Posterior vena cava (tissue), 2 donors: Measurements from ENCODE around the gene NSD1. TPM values are rescaled to one million over a fixed set of nuclear protein-coding genes. Genes with fewer than 3 reads are reported as not detected.
A peak's percentile ranks its signal among the peaks of the same experiment; 100 is the strongest.

Experiments used
- DNase-seq: peaks from one replicate; pipeline ENCODE4 v3.0.0-alpha.2; 2020; ENCODE audit warnings: low spot score
- intact Hi-C, 2 donors: fragments of 100-400 bp; cut with DNase I; formaldehyde crosslinking; loops; one replicate each; pipeline versions ENCODE4 v1.14.1 to v1.14.2; 2022 to 2023
- total RNA-seq, 2 donors: library from RNA; stranded (reverse); fragmentation: NEBNext Ultra II Directional; extraction: Animal tissue kit (Norgen Biotek cat#: 25700); gene quantifications; one replicate each; pipeline ENCODE4 v1.2.1, GENCODE V29; 2021
- donor health status: DM: yes; HTN: yes; CAD: no.
- donor health status: DM: yes; HTN: yes; CAD: no.

NSD1 gene
- total RNA-seq, 2 donors from 2014 or later = 60.5 to 67.6 TPM

GRCh38 chr5:177095088-177095669, 38.4 kb upstream of the NSD1 start:
- intact Hi-C loops = no loop called here
- DNase-seq = no peak

GRCh38 chr5:177096162-177097015, 37.2 kb upstream of the NSD1 start:
- intact Hi-C loops = no loop called here
- DNase-seq = no peak

DNA sequence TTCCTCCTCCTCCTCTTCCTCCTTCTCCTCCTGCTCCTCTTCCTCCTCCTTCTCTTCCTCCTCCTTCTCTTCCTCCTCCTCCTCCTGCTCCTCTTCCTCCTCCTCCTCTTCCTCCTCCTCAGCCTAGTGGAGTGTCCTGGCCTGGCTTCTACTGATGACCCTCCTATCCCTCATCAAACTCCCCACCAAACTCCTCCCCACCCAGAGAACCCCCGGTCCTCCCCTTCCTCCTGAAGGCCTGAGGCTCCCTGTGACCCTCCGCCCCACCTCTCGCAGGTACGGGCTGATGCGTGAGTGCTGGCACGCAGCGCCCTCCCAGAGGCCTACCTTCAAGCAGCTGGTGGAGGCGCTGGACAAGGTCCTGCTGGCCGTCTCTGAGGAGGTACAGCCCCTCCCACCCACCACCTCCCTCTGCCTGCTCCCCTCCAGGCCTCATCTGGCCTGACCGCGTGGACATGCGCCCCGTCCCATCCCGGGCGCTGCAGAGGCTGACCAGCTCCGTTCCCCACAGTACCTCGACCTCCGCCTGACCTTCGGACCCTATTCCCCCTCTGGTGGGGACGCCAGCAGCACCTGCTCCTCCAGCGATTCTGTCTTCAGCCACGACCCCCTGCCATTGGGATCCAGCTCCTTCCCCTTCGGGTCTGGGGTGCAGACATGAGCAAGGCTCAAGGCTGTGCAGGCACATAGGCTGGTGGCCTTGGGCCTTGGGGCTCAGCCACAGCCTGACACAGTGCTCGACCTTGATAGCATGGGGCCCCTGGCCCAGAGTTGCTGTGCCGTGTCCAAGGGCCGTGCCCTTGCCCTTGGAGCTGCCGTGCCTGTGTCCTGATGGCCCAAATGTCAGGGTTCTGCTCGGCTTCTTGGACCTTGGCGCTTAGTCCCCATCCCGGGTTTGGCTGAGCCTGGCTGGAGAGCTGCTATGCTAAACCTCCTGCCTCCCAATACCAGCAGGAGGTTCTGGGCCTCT, 36.3 kb upstream of the NSD1 start:
- intact Hi-C loops = no loop called here
- no peak for DNase-seq

DNA sequence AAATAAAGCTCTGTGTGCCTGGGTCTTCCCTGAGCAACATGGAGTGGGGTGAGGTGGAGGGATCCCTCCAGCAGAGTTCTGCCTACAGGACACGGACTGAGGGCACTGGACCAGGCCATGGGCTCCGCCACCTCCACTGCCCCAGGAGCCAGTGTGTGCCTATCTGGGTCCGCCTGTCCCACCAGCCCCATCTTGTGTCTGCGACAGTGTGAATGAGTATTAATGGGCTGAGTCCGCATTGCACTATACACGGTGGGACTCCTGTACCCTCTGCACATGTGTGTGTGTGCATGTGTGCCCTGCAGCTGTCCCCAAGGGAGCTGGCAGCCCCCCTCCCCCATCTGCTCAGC, 35.5 kb upstream of the NSD1 start:
- intact Hi-C loops = no loop called here
- DNase-seq = no peak

DNA sequence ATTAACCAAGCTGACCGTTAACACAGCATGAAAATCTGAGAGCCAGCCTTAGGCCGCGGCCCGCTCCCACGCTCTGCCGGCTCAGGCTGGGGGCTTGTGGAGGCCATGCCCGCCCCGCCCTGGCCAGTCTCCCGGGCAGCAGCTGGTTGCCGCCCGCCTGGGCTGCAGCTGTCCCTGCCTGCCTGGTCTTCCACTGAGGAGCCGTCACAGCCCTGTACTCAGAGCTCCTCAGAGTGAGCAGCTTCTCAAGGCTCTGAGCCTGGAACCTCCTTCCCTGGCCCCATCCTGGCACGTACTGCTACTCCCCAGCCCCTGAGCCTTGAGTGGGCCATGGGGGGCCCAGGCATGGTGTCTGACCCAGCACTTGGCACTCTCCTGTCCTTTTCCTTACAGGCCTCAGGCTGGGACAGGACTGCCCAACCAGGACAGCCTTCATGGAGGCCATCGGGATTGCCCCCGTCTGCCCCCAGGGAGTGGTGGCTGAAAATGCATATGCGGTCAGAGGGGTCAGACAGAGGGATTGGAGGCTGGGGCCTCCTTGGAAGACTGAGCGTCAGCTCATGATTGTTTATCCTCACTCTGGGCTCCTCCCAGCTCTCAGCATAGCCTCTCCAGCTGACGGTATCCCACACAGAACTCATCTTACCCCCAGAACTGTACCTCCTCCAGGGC, 35.0 kb upstream of the NSD1 start:
- intact Hi-C loops = no loop called here
- DNase-seq = no peak

GRCh38 chr5:177099422-177100093, 34.0 kb upstream of the NSD1 start:
- DNase-seq = no peak
- intact Hi-C loops = no loop called here

DNA sequence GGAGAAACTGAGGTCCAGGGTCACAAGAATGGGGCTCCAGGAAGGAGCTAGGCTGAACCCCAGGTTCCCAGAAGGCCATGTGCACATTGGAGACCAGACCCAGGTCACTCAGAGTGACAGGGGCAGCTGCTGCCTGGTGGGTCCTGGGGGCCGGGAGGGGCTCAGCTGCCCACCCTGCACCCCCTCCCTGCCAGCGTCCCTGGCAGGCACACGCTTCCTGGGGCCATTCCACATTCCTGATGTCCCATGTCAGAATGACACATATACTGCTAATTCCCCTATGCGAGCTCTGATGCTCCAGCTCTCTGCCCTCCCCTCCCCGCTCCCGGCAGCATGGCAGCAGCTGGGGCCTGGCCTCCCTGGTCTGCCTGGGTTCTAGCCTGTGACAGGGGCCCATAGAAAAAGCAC, 32.9 kb upstream of the NSD1 start:
- no peak for DNase-seq
- intact Hi-C loops = no loop called here

GRCh38 chr5:177103523-177104253, 29.9 kb upstream of the NSD1 start:
- intact Hi-C loops = no loop called here
- no peak for DNase-seq

GRCh38 chr5:177105691-177106476, 27.7 kb upstream of the NSD1 start:
- intact Hi-C loops = no loop called here

GRCh38 chr5:177107159-177107558, 26.4 kb upstream of the NSD1 start:
- intact Hi-C loops = no loop called here
- DNase-seq = no peak

More at GRCh38 chr5:177105691-177106476, 27.7 kb upstream of the NSD1 start:
- no peak for DNase-seq

DNA sequence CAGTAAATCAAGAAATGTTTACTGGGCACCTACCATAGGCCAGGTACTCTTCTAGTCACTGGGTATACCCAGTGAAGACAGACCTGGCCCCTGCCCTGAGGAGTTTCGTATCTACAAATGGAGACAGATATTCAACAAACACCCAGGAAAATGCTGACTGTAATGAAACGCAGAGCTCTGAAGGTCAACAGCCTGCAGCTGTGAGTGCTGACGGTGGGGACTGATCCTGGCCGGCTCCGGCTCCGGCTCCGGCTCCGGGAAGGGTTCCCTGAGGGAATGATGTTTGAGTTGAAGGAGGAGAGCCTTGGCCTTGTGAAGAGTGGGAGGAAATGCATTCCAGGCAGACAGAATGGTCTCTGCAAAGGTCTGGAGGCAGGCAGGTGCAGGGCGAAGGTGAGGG, 23.8 kb upstream of the NSD1 start:
- intact Hi-C loops = loop anchor here in 1 of 2 donors (10.0 kb wide), 1 partner anchor 125 kb away; no protein-coding TSS in a partner anchor
- DNase-seq = no peak

DNA sequence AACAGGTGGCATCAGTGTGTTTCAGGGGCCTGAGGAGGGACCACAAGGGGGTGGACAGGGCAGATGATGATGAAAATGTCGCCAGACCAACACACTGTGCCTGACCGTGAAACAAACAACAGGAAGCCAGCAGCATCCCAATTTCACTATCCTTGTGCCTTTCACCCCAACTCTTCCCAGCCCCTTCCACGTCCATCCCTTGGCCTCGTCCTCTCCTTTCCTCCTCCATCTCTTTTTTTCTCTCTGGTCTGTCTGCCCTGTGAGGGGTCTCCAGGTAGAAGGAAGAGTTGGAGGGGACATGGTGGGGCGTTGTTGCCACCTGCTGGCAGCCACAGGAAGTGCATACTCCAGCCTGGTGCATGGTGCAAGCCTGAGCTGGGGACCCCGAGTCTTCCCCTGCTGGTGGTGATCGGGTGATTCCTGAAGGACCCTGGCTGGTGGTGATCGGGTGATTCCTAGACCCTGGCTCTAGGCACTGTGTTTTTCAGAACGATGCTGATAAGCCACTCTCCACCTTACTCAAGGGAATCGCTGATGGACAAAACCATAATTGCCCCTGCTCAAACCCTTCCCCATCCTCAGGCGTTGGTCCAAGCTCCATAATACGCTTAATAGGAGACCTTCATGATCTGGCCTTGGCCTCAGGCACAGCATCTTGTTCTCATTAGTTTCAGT, 21.7 kb upstream of the NSD1 start:
- intact Hi-C loops = loop anchor here in 1 of 2 donors (10.0 kb wide), 1 partner anchor 123 kb away; no protein-coding TSS in a partner anchor
- no peak for DNase-seq

DNA sequence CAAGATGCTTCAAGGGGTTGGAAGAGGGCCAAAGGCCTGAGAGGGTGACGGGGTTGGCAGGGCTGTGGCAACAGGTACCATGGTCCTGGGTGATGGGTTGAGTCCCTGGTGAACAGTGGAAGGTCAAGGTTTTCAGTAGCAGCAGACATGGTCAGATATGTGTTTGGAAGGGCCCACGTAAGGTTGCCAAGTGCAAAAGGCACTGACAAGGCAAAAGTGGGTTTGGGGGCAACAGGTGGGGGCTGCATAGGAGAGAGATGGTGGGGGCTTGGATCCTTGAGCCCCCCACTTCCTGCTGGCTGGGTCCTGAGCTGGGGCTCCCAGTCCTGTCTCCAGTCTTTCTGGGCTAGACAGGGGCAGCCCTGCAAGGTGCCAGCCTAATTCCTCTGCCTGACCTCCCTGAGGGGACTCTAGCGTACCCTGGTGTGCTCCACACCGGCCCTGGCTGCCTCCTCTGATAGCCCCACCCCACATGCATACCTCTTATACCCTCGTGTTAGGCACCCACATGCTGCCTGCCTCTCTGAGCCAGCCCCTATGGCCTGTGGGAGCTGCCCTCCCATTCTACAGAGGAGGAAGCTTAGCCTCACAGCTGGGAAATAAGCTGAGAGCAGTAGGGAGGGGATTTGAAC, 20.9 kb upstream of the NSD1 start:
- intact Hi-C loops = loop anchor here in 1 of 2 donors (10.0 kb wide), 1 partner anchor 122 kb away; no protein-coding TSS in a partner anchor
- DNase-seq = no peak

DNA sequence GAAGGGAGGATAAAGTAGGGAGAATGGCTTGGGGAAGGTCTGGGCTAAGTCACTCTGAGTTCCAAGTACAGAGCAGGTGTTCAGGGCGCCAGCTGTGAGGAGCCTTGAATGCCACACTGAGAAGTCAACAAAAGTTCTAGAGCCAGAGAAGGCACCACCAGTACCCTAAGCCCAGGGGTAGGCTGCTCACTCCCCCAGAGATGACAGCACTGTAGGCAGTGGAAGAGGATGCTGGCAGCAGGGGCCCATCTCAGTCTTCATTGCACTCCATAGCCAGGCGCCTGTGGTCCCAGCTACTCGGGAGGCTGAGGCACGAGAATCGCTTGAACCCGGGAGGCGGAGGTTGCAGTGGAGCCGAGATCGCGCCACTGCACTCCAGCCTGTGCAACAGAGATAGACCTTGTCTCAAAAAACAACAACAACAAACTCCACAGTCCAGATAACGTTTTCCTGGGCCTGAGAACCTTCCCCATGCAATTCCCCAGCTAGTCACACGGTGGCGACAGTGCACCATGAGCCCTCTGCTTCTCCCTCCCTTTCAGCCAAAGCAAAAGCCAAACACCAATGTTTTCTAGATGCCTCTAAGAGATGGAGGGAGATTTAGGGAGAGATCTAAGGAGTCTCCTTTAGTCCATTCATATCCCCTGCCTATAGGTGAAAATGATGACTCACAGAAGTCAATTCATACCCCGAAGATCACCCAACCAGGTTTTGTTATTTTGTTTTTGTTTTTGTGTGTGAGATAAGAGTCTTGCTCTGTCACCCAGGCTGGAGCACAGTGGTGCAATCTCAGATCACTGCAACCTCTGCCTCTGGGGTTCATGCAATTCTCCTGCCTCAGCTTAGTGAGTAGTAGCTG, 19.8 kb upstream of the NSD1 start:
- intact Hi-C loops = loop anchor here in 1 of 2 donors (10.0 kb wide), 1 partner anchor 121 kb away; no protein-coding TSS in a partner anchor
- peak; percentile 93 for DNase-seq
